ENCODE results near the gene ATP11A.

The ATP11A gene

DNA sequence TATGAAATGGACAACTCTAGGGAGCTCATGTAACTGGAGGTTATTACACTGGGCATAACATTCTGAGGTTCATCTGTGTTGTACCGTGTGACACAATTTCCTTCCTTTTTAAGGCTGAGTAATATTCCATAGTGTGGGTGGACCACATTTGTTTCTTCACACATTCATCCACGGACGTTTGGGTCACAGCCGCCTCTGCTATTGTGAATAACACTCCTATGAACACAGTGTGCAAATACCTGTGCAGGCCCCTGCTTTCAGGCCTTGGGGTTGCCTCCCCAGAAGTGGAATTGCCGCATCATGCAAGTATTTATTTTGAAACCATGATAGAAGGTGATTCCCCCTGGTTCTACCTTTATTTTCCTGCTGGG, 215.8 kb downstream of the ATP11A start:
- H3K36me3 ChIP-seq (ENCODE audit: insufficient read depth), result no peaks in the 10 kb centered on the region
- no peaks in the 10 kb centered on the region for H3K79me2 ChIP-seq (ENCODE audit: insufficient read depth, low read depth)
- TF ChIP-seq, protein P1, sequence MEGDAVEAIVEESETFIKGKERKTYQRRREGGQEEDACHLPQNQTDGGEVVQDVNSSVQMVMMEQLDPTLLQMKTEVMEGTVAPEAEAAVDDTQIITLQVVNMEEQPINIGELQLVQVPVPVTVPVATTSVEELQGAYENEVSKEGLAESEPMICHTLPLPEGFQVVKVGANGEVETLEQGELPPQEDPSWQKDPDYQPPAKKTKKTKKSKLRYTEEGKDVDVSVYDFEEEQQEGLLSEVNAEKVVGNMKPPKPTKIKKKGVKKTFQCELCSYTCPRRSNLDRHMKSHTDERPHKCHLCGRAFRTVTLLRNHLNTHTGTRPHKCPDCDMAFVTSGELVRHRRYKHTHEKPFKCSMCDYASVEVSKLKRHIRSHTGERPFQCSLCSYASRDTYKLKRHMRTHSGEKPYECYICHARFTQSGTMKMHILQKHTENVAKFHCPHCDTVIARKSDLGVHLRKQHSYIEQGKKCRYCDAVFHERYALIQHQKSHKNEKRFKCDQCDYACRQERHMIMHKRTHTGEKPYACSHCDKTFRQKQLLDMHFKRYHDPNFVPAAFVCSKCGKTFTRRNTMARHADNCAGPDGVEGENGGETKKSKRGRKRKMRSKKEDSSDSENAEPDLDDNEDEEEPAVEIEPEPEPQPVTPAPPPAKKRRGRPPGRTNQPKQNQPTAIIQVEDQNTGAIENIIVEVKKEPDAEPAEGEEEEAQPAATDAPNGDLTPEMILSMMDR (conservative IDR thresholded peaks at IDR 0.05; ENCODE audit: low read depth, low read length), result no peak
- H4K20me1 ChIP-seq (ENCODE audit: insufficient read depth), result no peaks in the 10 kb centered on the region
- H3K27ac ChIP-seq, result no peak overlapping the region
- H2AFZ ChIP-seq (ENCODE audit: low read depth), result no peak overlapping the region
- H3K4me2 ChIP-seq, result no peak overlapping the region
- H3K27me3 ChIP-seq (ENCODE audit: insufficient read depth, low read depth), result no peaks in the 10 kb centered on the region
- no peak overlapping the region for H3K4me3 ChIP-seq (IDR thresholded peaks at IDR 0.05; ENCODE audit: insufficient read depth, low read depth, low read length)
- H3K4me1 ChIP-seq (ENCODE audit: low read depth, poor library complexity, severe bottlenecking), result no peaks in the 10 kb centered on the region
- H3K9ac ChIP-seq, result no peak overlapping the region

DNA sequence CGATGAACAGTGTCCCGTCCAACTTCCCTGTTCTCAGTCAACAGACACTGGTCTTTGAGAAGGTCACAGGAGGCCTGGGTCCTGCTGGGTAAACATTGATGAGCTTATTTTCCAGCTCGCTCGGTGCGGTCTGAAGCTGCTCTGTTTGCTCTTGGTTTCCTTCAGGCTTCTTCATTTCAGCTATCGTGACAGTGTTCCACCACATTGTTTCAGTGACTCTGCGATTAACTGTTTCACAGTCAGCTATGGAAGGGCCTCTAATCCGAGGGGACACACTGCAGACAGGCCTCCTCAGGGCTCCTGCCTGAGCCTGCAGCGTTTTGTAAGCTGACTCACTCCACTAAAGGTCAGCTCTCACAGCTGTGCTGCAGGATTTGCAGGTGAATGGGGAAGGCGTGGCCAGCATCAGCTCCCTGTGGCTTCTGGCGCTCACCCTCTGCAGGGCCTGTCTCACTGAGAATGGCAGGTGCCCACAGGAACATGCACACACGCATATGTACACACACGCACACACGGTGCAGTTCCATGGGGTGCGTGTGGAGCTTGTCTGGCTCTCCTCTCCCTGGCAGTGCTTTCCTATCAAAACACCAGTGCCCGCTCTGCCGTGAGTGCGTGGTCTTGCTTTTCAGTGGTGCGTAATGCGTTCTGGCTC, 216.3 kb downstream of the ATP11A start:
- Histone ChIP-seq H3K36me3 (ENCODE audit: insufficient read depth) (no peaks in the 10 kb centered on the region), H3K4me2 (no peak overlapping the region), H3K27ac (no peak overlapping the region), H3K4me3 (IDR thresholded peaks at IDR 0.05; ENCODE audit: insufficient read depth, low read depth, low read length) (no peak overlapping the region), H2AFZ (ENCODE audit: low read depth) (no peak overlapping the region), H3K4me1 (ENCODE audit: low read depth, poor library complexity, severe bottlenecking) (no peaks in the 10 kb centered on the region), H3K9ac (no peak overlapping the region), H3K27me3 (ENCODE audit: insufficient read depth, low read depth) (no peaks in the 10 kb centered on the region), H3K79me2 (ENCODE audit: insufficient read depth, low read depth) (no peaks in the 10 kb centered on the region), H4K20me1 (ENCODE audit: insufficient read depth) (no peaks in the 10 kb centered on the region)
- TF ChIP-seq, protein P1 (conservative IDR thresholded peaks at IDR 0.05; ENCODE audit: low read depth, low read length), result no peak

DNA sequence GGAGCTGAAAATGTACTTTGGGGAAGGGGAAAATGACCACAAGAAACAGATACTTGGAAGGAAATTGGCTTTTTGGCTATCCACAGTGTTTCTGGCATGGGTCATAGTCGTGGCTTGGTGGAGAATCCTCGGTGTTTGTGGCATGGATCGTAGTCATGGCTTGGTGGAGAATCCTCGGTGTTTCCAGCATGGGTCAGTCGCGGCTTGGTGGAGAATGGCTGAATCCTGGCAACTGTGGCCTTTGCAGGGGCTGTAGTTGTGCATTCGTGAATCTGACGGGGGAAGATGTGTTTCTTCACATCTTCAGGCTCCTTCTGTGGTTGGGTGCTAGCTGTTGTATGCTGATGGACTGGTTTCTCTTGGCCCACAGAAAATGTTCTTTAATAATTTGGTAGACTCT, 217.4 kb downstream of the ATP11A start:
- H3K4me3 ChIP-seq (IDR thresholded peaks at IDR 0.05; ENCODE audit: insufficient read depth, low read depth, low read length), result no peak overlapping the region
- TF ChIP-seq, protein P1 (conservative IDR thresholded peaks at IDR 0.05; ENCODE audit: low read depth, low read length), result no peak
- H2AFZ ChIP-seq (ENCODE audit: low read depth), result no peak overlapping the region
- no peaks in the 10 kb centered on the region for H3K4me1 ChIP-seq (ENCODE audit: low read depth, poor library complexity, severe bottlenecking)
- no peak overlapping the region for H3K4me2 ChIP-seq
- no peaks in the 10 kb centered on the region for H3K27me3 ChIP-seq (ENCODE audit: insufficient read depth, low read depth)
- H3K27ac ChIP-seq, result no peak overlapping the region
- no peak overlapping the region for H3K9ac ChIP-seq
- H4K20me1 ChIP-seq (ENCODE audit: insufficient read depth), result no peaks in the 10 kb centered on the region
- H3K36me3 ChIP-seq (ENCODE audit: insufficient read depth), result no peaks in the 10 kb centered on the region
- H3K79me2 ChIP-seq (ENCODE audit: insufficient read depth, low read depth), result no peaks in the 10 kb centered on the region

DNA sequence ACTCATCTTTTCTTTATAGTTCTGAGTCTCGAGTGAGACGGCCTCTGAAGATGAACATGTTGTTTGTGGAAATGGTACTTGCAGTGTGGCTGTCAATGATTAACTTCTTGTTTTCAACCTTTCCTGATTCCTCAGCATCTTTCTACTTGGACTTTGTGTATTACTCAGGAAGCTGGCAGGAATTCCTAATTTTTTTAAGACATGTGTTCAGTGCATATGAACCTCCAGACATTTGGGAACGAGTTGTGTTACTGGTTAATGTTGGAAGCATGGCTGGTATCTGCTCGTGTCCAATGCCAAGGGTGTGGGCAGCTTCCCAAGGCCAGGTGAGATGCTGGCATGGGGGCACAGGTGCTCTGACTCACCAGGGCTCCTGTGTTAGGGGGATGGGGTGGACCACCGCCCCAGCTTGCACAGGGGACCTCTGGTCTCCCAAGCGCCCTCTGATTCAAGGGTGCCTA, 218.1 kb downstream of the ATP11A start:
- H3K79me2 ChIP-seq (ENCODE audit: insufficient read depth, low read depth), result no peaks in the 10 kb centered on the region
- no peak overlapping the region for H3K27ac ChIP-seq

More for the DNA sequence above, 218.1 kb downstream of the ATP11A start:
- no peaks in the 10 kb centered on the region for H3K36me3 ChIP-seq (ENCODE audit: insufficient read depth)
- H3K9ac ChIP-seq, result no peak overlapping the region
- H3K4me1 ChIP-seq (ENCODE audit: low read depth, poor library complexity, severe bottlenecking), result no peaks in the 10 kb centered on the region
- H4K20me1 ChIP-seq (ENCODE audit: insufficient read depth), result no peaks in the 10 kb centered on the region
- H3K4me2 ChIP-seq, result no peak overlapping the region
- no peak overlapping the region for H3K4me3 ChIP-seq (IDR thresholded peaks at IDR 0.05; ENCODE audit: insufficient read depth, low read depth, low read length)
- no peaks in the 10 kb centered on the region for H3K27me3 ChIP-seq (ENCODE audit: insufficient read depth, low read depth)
- TF ChIP-seq, protein P1 (conservative IDR thresholded peaks at IDR 0.05; ENCODE audit: low read depth, low read length), result no peak
- H2AFZ ChIP-seq (ENCODE audit: low read depth), result no peak overlapping the region
